Measurements from ENCODE around the gene SLC6A9. TPM values are rescaled to one million over a fixed set of nuclear protein-coding genes. Genes with fewer than 3 reads are reported as not detected.
A peak's percentile ranks its signal among the peaks of the same experiment; 100 is the strongest.

Gene SLC6A9
- total RNA-seq, 2 donors from 2014 or later = 4.6 to 5.6 TPM

GRCh38 chr1:44029911-44030604, 1.2 kb downstream of the SLC6A9 start:
- Histone ChIP-seq H3K4me1 (replicated peaks) (no peaks in the 10 kb centered on the region), H3K36me3 (no peaks in the 10 kb centered on the region), H3K4me3 (peak overlapping the region; percentile 67 to 80), H3K9me3 (no peaks in the 10 kb centered on the region), H3K27ac (peak overlapping the region; percentile 87 to 88), H3K27me3 (replicated peaks; ENCODE audit: insufficient read depth) (no peaks in the 10 kb centered on the region)
- TF ChIP-seq POLR2A (IDR thresholded peaks at IDR 0.05) (peak; percentile 59), POLR2AphosphoS5 (IDR thresholded peaks at IDR 0.05) (peak; percentile 75)
- TF ChIP-seq, protein P1, sequence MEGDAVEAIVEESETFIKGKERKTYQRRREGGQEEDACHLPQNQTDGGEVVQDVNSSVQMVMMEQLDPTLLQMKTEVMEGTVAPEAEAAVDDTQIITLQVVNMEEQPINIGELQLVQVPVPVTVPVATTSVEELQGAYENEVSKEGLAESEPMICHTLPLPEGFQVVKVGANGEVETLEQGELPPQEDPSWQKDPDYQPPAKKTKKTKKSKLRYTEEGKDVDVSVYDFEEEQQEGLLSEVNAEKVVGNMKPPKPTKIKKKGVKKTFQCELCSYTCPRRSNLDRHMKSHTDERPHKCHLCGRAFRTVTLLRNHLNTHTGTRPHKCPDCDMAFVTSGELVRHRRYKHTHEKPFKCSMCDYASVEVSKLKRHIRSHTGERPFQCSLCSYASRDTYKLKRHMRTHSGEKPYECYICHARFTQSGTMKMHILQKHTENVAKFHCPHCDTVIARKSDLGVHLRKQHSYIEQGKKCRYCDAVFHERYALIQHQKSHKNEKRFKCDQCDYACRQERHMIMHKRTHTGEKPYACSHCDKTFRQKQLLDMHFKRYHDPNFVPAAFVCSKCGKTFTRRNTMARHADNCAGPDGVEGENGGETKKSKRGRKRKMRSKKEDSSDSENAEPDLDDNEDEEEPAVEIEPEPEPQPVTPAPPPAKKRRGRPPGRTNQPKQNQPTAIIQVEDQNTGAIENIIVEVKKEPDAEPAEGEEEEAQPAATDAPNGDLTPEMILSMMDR (IDR thresholded peaks at IDR 0.05) = peak in 2 of 4 experiments; percentile 6 to 15
- intact Hi-C loops (cut with DNase I) = no loop called here
- peak; percentile 85 for DNase-seq (ENCODE audit: low spot score)
- WGBS = under 1% methylated on average over 42 of the region's 75 CpGs

DNA sequence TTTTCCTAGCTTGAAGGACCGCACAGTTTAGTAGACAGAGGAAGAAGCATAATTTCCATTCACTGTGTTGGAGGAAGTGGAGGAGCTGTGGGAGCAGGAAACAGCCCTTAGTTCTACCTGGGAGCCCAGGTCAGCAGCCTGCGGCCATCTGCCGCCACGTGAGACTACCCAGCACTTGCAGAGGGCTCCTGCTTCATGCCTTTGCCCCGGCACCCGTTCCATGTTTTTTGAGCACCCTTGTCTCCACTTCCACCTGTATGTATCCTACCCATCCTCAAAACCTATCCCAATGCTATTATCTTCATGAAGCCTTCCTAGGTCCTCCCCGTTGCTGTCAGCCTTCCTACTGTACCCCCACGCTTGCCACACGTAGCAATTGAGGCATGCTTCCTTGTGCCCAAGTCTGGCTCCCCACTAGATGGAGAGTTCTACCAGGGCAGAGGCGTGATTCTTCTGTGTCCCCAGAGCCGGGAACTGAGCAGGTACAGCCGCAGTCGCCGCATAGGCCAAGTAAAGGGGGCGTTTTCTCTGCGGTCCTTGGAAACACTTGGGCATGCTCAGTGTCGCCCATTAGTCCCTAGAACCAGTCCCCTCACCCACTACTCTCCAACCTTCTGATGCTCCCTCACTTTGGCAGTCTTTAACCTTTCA, 1.9 kb downstream of the SLC6A9 start:
- intact Hi-C loops (cut with DNase I) = no loop called here
- no peaks in the 10 kb centered on the region for H3K9me3 ChIP-seq
- WGBS = 27% methylated on average over 17 of the region's 17 CpGs
- no peaks in the 10 kb centered on the region for H3K4me1 ChIP-seq (replicated peaks)
- H3K27me3 ChIP-seq (replicated peaks; ENCODE audit: insufficient read depth) = no peaks in the 10 kb centered on the region
- peak overlapping the region; percentile 67 to 80 for H3K4me3 ChIP-seq
- H3K36me3 ChIP-seq = no peaks in the 10 kb centered on the region
- H3K27ac ChIP-seq = peak overlapping the region; percentile 87 to 88
- TF ChIP-seq POLR2AphosphoS5 (IDR thresholded peaks at IDR 0.05) (no peak), POLR2A (IDR thresholded peaks at IDR 0.05) (no peak)
- TF ChIP-seq, protein P1 (IDR thresholded peaks at IDR 0.05) = no peak
- DNase-seq (ENCODE audit: low spot score) = peak; percentile 15

DNA sequence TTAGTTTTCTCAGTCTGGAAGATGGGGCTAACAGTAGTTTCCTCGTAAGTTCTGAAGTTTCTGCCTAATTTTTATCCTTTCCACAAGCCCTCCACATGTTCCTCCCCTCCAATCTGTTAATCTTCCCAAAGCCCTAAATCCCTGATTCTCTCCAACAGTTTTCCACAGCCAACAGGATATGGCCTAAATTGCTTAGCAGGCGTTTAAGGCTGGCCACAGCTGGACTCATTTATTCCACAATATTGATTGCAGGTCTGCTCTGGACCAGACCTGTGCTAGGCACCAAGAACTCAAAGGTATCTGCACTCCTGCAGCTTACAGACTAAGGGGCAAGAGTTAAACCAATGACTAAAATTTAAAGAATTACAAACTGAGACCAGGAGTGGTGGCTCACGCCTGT, 3.9 kb downstream of the SLC6A9 start:
- intact Hi-C loops (cut with DNase I) = no loop called here

GRCh38 chr1:44025816-44026215, 5.4 kb downstream of the SLC6A9 start:
- Histone ChIP-seq H3K27me3 (replicated peaks; ENCODE audit: insufficient read depth) (no peaks in the 10 kb centered on the region), H3K27ac (no peak overlapping the region), H3K36me3 (no peaks in the 10 kb centered on the region), H3K4me1 (replicated peaks) (no peaks in the 10 kb centered on the region), H3K9me3 (no peaks in the 10 kb centered on the region), H3K4me3 (no peak overlapping the region)
- TF ChIP-seq POLR2AphosphoS5 (IDR thresholded peaks at IDR 0.05) (no peak), POLR2A (IDR thresholded peaks at IDR 0.05) (no peak)
- TF ChIP-seq, protein P1 (IDR thresholded peaks at IDR 0.05) = no peak
- intact Hi-C loops (cut with DNase I) = no loop called here
- DNase-seq (ENCODE audit: low spot score) = no peak
- WGBS = 66% methylated on average over 3 of the region's 3 CpGs

More for the DNA sequence above, 3.9 kb downstream of the SLC6A9 start:
- H3K4me1 ChIP-seq (replicated peaks) = no peaks in the 10 kb centered on the region
- H3K9me3 ChIP-seq = no peaks in the 10 kb centered on the region
- 94% methylated on average over 3 of the region's 3 CpGs for WGBS
- no peaks in the 10 kb centered on the region for H3K36me3 ChIP-seq
- no peak for DNase-seq (ENCODE audit: low spot score)
- H3K4me3 ChIP-seq = no peak overlapping the region
- no peak for TF ChIP-seq POLR2A (IDR thresholded peaks at IDR 0.05)
- no peak for TF ChIP-seq POLR2AphosphoS5 (IDR thresholded peaks at IDR 0.05)
- TF ChIP-seq, protein P1 (IDR thresholded peaks at IDR 0.05) = no peak
- H3K27me3 ChIP-seq (replicated peaks; ENCODE audit: insufficient read depth) = no peaks in the 10 kb centered on the region
- no peak overlapping the region for H3K27ac ChIP-seq

Data from prostate gland (tissue), 2 donors.